Fibroblast of lung (primary cell): ENCODE results near the gene CUL3. TPM values are rescaled to one million over a fixed set of nuclear protein-coding genes. Genes with fewer than 3 reads are reported as not detected.

ENCODE experiments used
- DNase-seq, 2 donors: peaks; one replicate each; pipeline versions ENCODE4 v3.0.0 to v3.0.0-alpha.2; 2010; ENCODE audit warnings: low read depth in 2 of 2
- H2AFZ ChIP-seq: 2 replicates; pipeline ENCODE4 v1.5.1; 2012; ENCODE audit warnings: low read length, control low read depth, inconsistent platforms
- H3K27ac ChIP-seq: 2 replicates; pipeline ENCODE4 v1.5.1; 2011; ENCODE audit warnings: low read length, control low read depth; ENCODE audit not compliant: insufficient read depth
- H3K27me3 ChIP-seq: 2 replicates; pipeline ENCODE4 v1.5.1; 2011; ENCODE audit warnings: mild to moderate bottlenecking, low read length; ENCODE audit not compliant: control insufficient read depth, insufficient read depth
- H3K36me3 ChIP-seq: 2 replicates; pipeline ENCODE4 v1.5.1; 2011; ENCODE audit warnings: low read length; ENCODE audit not compliant: control insufficient read depth, insufficient read depth
- H3K4me1 ChIP-seq: 2 replicates; pipeline ENCODE4 v1.5.1; 2011; ENCODE audit warnings: low read length; ENCODE audit not compliant: control insufficient read depth, insufficient read depth; ENCODE audit errors: extremely low read depth
- H3K4me2 ChIP-seq: 2 replicates; pipeline ENCODE4 v1.5.1; 2011; ENCODE audit warnings: low read length, control low read depth; ENCODE audit not compliant: insufficient read depth; ENCODE audit errors: extremely low read depth
- H3K4me3 ChIP-seq, 4 experiments: fragments of 200-600 bp in 1 of 4; sonication (generic) in 1 of 4; replicated peaks in 1 of 4; 2 replicates each; pipeline ENCODE4 v1.5.1; 2011 to 2016; ENCODE audit warnings: low read length in 4 of 4, low read depth in 3 of 4, mild to moderate bottlenecking in 3 of 4, control low read depth in 2 of 4, inconsistent platforms in 1 of 4, mixed read lengths in 1 of 4; ENCODE audit not compliant: insufficient read depth in 1 of 4; ENCODE audit errors: control extremely low read depth in 1 of 4
- H3K79me2 ChIP-seq: 2 replicates; pipeline ENCODE4 v1.5.1; 2012; ENCODE audit warnings: mild to moderate bottlenecking, low read length, inconsistent platforms; ENCODE audit not compliant: control insufficient read depth, insufficient read depth
- H3K9ac ChIP-seq: 2 replicates; pipeline ENCODE4 v1.5.1; 2011; ENCODE audit warnings: mild to moderate bottlenecking, low read length, control low read depth; ENCODE audit not compliant: insufficient read depth
- H3K9me3 ChIP-seq: 2 replicates; pipeline ENCODE4 v1.5.1; 2012; ENCODE audit warnings: low read depth, low read length; ENCODE audit not compliant: control insufficient read depth, insufficient read depth
- H4K20me1 ChIP-seq: 2 replicates; pipeline ENCODE4 v1.5.1; 2011; ENCODE audit warnings: low read length; ENCODE audit not compliant: control insufficient read depth, insufficient read depth; ENCODE audit errors: extremely low read depth
- CTCF ChIP-seq, 2 donors: IDR thresholded peaks in 1 of 2; conservative IDR thresholded peaks in 1 of 2; 1 replicate in 1 of 2; 2 replicates in 1 of 2; pipeline ENCODE4 v1.5.1; 2011 to 2012; ENCODE audit warnings: low read length in 2 of 2, control low read depth in 1 of 2, inconsistent platforms in 1 of 2, low read depth in 1 of 2, mild to moderate bottlenecking in 1 of 2
- EZH2 ChIP-seq: IDR thresholded peaks from 2 replicates; pipeline ENCODE4 v1.5.1; 2012; ENCODE audit warnings: low read length, control low read depth, mild to moderate bottlenecking; ENCODE audit errors: missing control alignments
- polyA plus RNA-seq, 2 donors: library from polyadenylated mRNA; depleted of rRNA in 1 of 2; stranded (reverse) in 1 of 2; unstranded in 1 of 2; fragments of >200 nt; gene quantifications; 2 replicates each; pipeline ENCODE4 v1.2.1, GENCODE V29; 2011 to 2012; ENCODE audit warnings: missing spikeins in 1 of 2
- total RNA-seq: library from RNA; depleted of rRNA; stranded (reverse); fragments of >200 nt; gene quantifications from 2 replicates; pipeline ENCODE4 v1.2.1, GENCODE V29; 2014

The CUL3 gene
- total and polyA plus RNA-seq, 2 donors (not counting 1 experiment from before 2014, with no cell fraction given), result 65.3 to 69.7 TPM

- Histone ChIP-seq H3K4me3 (no peak overlapping the region), H2AFZ (no peak overlapping the region), H4K20me1 (peaks cover 9% of the 10 kb centered on the region), H3K36me3 (no peaks in the 10 kb centered on the region), H3K27ac (no peak overlapping the region), H3K4me2 (no peak overlapping the region), H3K9ac (no peak overlapping the region), H3K79me2 (peaks cover 100% of the 10 kb centered on the region), H3K4me1 (no peaks in the 10 kb centered on the region), H3K9me3 (no peaks in the 10 kb centered on the region), H3K27me3 (no peaks in the 10 kb centered on the region)
- no peak for TF ChIP-seq EZH2
- no peak for TF ChIP-seq CTCF (conservative IDR thresholded peaks at IDR 0.05 in 1 of 2, IDR thresholded peaks at IDR 0.05 in 1 of 2; ENCODE audit: low read depth in 1 of 2, low read length in 2 of 2)
- DNase-seq, result peak; percentile 34 to 50
Measured at GRCh38 chr2:224576088-224576715, 9.0 kb downstream of the CUL3 start.

- no peak overlapping the region for H2AFZ ChIP-seq
- H3K4me1 ChIP-seq, result peaks cover 8% of the 10 kb centered on the region
- no peaks in the 10 kb centered on the region for H3K27me3 ChIP-seq
- H3K36me3 ChIP-seq, result no peaks in the 10 kb centered on the region
- peaks cover 11% of the 10 kb centered on the region for H4K20me1 ChIP-seq
- H3K27ac ChIP-seq, result no peak overlapping the region
- no peak overlapping the region for H3K4me3 ChIP-seq
- no peaks in the 10 kb centered on the region for H3K9me3 ChIP-seq
- no peak for DNase-seq
- H3K4me2 ChIP-seq, result no peak overlapping the region
- no peak for TF ChIP-seq CTCF (conservative IDR thresholded peaks at IDR 0.05 in 1 of 2, IDR thresholded peaks at IDR 0.05 in 1 of 2; ENCODE audit: low read depth in 1 of 2, low read length in 2 of 2)
- no peak for TF ChIP-seq EZH2
- no peak overlapping the region for H3K9ac ChIP-seq
- H3K79me2 ChIP-seq, result peaks cover 100% of the 10 kb centered on the region
Measured at GRCh38 chr2:224574423-224575084, 10.6 kb downstream of the CUL3 start.

DNA sequence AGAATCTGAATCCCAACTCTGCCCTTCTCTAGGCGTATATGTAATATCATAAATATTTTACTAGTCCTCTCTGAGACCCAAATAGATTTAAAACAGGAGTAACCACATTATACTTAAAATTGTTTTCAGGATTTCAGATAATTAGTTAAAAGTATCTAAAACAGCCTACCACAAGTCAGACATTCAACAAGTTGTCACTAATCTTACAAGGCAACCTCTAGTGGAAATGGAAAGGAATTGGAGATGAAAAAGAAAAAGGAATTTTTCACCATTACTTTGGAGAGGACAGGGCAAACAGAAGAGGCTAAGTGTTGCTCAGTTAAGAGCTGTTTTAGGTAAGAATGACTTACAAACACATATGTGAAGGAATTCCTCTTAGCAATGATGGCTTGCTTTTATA lies 11.4 kb downstream of the CUL3 start:
- TF ChIP-seq CTCF (conservative IDR thresholded peaks at IDR 0.05 in 1 of 2, IDR thresholded peaks at IDR 0.05 in 1 of 2; ENCODE audit: low read depth in 1 of 2, low read length in 2 of 2) (no peak), EZH2 (no peak)
- peaks cover 13% of the 10 kb centered on the region for H4K20me1 ChIP-seq
- H3K36me3 ChIP-seq, result no peaks in the 10 kb centered on the region
- no peaks in the 10 kb centered on the region for H3K27me3 ChIP-seq
- peaks cover 8% of the 10 kb centered on the region for H3K4me1 ChIP-seq
- H3K9me3 ChIP-seq, result no peaks in the 10 kb centered on the region
- peaks cover 100% of the 10 kb centered on the region for H3K79me2 ChIP-seq
- no peak overlapping the region for H3K27ac ChIP-seq
- H3K4me2 ChIP-seq, result no peak overlapping the region
- DNase-seq, result no peak
- H3K9ac ChIP-seq, result no peak overlapping the region
- no peak overlapping the region for H3K4me3 ChIP-seq
- H2AFZ ChIP-seq, result no peak overlapping the region
